Measurements from ENCODE around the gene KDF1. TPM values are rescaled to one million over a fixed set of nuclear protein-coding genes. Genes with fewer than 3 reads are reported as not detected.
A peak's percentile ranks its signal among the peaks of the same experiment; 100 is the strongest.

Gene KDF1
- total and polyA plus RNA-seq, 2 of the 13 experiments (the other 11 are each of a cell fraction or from before 2014, with no cell fraction given): 1.9 to 4.9 TPM

DNA sequence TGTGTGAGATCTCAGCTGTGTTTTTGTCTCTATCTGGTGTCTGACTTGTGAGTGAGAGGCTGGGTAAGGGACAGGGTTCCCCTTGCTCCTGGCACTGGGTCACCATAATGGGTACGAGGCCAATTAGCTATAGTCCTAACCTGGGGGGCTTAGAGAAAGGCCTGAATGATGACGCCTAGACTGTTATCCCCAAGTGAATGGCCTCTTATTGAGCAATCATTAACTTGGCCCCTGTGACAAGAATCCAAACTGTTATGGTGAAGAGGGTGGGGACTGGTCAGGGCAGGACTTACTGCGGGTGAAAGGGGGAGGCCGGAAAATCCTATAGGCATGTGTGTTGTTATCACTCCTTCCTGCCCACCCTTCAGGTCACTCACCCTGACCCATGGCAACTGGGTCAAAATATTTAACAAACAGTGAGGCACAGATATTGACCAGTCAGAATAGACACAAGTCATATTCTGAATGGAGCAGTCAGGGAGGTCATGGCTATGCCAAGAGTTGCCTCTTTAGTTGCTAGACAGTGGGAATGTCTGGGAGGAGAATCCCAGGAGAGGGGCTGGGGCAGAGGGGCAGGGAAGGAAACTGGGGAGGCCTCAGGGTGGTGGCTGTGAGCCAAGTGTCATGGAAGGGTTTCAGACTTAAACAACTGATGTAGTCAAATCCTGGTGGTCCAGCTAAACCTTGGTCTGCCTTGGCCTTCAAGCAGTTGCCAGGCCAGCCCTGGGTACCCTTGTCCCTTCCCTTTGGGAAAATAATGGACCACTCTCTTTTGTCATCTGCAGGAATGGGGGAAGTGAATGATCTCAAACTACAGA, 49.7 kb downstream of the KDF1 start (continued):
- TF ChIP-seq KAT2B (IDR thresholded peaks at IDR 0.05; ENCODE audit: borderline replicate concordance, low read depth, low read length) (no peak), CC2D1A (CRISPR knock-in tag; IDR thresholded peaks at IDR 0.05) (no peak), ZNF652 (CRISPR knock-in tag; IDR thresholded peaks at IDR 0.05; ENCODE audit: borderline replicate concordance, low read depth) (peak; percentile 24; the same call in 1 of the 2 replicates), ZNF776 (CRISPR knock-in tag; IDR thresholded peaks at IDR 0.05) (peak; percentile 63; the same call in 1 of the 2 replicates), ZSCAN9 (CRISPR knock-in tag; IDR thresholded peaks at IDR 0.05; ENCODE audit: borderline replicate concordance) (no peak; the same call in 1 of the 2 replicates), ZNF564 (CRISPR knock-in tag; IDR thresholded peaks at IDR 0.05) (peak; percentile 68; the same call in 1 of the 2 replicates), ZBTB46 (CRISPR knock-in tag; IDR thresholded peaks at IDR 0.05; ENCODE audit: borderline replicate concordance) (no peak), MIXL1 (CRISPR knock-in tag; IDR thresholded peaks at IDR 0.05) (peak; percentile 62; the same call in 1 of the 2 replicates), SAP130 (CRISPR knock-in tag; IDR thresholded peaks at IDR 0.05; ENCODE audit: low read depth) (peak; percentile 97), ZFP62 (CRISPR knock-in tag; IDR thresholded peaks at IDR 0.05) (no peak), RXRB (CRISPR knock-in tag; IDR thresholded peaks at IDR 0.05; ENCODE audit: borderline replicate concordance) (peak; percentile 99), POGK (CRISPR knock-in tag; conservative IDR thresholded peaks at IDR 0.05) (peak; percentile 26; the same call in 1 of the 2 replicates), CAMTA2 (CRISPR knock-in tag; IDR thresholded peaks at IDR 0.05; ENCODE audit: borderline replicate concordance) (no peak; the same call in 1 of the 2 replicates), ZNF775 (CRISPR knock-in tag; IDR thresholded peaks at IDR 0.05; ENCODE audit: borderline replicate concordance) (no peak), ZNF629 (CRISPR knock-in tag; conservative IDR thresholded peaks at IDR 0.05) (no peak), TBP (CRISPR knock-in tag; IDR thresholded peaks at IDR 0.05) (no peak), MZF1 (CRISPR knock-in tag; IDR thresholded peaks at IDR 0.05; ENCODE audit: borderline replicate concordance) (peak; percentile 26; the same call in 1 of the 2 replicates), TOE1 (CRISPR knock-in tag; IDR thresholded peaks at IDR 0.05) (no peak), SMAD1 (CRISPR knock-in tag; IDR thresholded peaks at IDR 0.05; ENCODE audit: borderline replicate concordance, low read depth) (no peak), TAF15 (IDR thresholded peaks at IDR 0.05; ENCODE audit: low read depth, low read length, poor library complexity, severe bottlenecking) (no peak), ZNF761 (CRISPR knock-in tag; conservative IDR thresholded peaks at IDR 0.05) (no peak)
- TF ChIP-seq, protein P1, sequence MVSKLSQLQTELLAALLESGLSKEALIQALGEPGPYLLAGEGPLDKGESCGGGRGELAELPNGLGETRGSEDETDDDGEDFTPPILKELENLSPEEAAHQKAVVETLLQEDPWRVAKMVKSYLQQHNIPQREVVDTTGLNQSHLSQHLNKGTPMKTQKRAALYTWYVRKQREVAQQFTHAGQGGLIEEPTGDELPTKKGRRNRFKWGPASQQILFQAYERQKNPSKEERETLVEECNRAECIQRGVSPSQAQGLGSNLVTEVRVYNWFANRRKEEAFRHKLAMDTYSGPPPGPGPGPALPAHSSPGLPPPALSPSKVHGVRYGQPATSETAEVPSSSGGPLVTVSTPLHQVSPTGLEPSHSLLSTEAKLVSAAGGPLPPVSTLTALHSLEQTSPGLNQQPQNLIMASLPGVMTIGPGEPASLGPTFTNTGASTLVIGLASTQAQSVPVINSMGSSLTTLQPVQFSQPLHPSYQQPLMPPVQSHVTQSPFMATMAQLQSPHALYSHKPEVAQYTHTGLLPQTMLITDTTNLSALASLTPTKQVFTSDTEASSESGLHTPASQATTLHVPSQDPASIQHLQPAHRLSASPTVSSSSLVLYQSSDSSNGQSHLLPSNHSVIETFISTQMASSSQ (IDR thresholded peaks at IDR 0.05; ENCODE audit: low read depth): peak; percentile 96
- TF ChIP-seq, protein P1 (CRISPR knock-in tag; IDR thresholded peaks at IDR 0.05; ENCODE audit: borderline replicate concordance): peak; percentile 98
